H9 (cell line): ENCODE data around the gene AQP2. TPM values are rescaled to one million over a fixed set of nuclear protein-coding genes. Genes with fewer than 3 reads are reported as not detected.

ENCODE experiments used
- DNase-seq: peaks from one replicate; pipeline ENCODE4 v3.0.0-alpha.2; 2017
- H2AFZ ChIP-seq: one replicate; pipeline ENCODE4 v1.6.1; 2013; ENCODE audit warnings: mild to moderate bottlenecking, low read length, control low read depth, moderate library complexity
- H2AK5ac ChIP-seq: 2 replicates; pipeline ENCODE4 v1.6.1; 2013; ENCODE audit warnings: low read length, control low read depth, mixed read lengths; ENCODE audit not compliant: insufficient read length
- H2BK120ac ChIP-seq: one replicate; pipeline ENCODE4 v1.6.1; 2013; ENCODE audit warnings: low read depth, mild to moderate bottlenecking, low read length, control low read depth, inconsistent platforms; ENCODE audit not compliant: poor library complexity, severe bottlenecking
- H2BK12ac ChIP-seq: 2 replicates; pipeline ENCODE4 v1.6.1; 2013; ENCODE audit warnings: low read length, control low read depth, mixed read lengths, low read depth; ENCODE audit not compliant: insufficient read length
- H2BK15ac ChIP-seq: 2 replicates; pipeline ENCODE4 v1.6.1; 2013; ENCODE audit warnings: low read depth, low read length, control low read depth
- H2BK20ac ChIP-seq: one replicate; pipeline ENCODE4 v1.6.1; 2013; ENCODE audit warnings: low read depth, mild to moderate bottlenecking, low read length, control low read depth, inconsistent platforms; ENCODE audit not compliant: poor library complexity, severe bottlenecking
- H2BK5ac ChIP-seq: 2 replicates; pipeline ENCODE4 v1.6.1; 2013; ENCODE audit warnings: low read length, control low read depth, mixed read lengths; ENCODE audit not compliant: insufficient read length
- H3K14ac ChIP-seq: 2 replicates; pipeline ENCODE4 v1.6.1; 2013; ENCODE audit warnings: low read length, control low read depth; ENCODE audit not compliant: insufficient read depth
- H3K18ac ChIP-seq: 2 replicates; pipeline ENCODE4 v1.6.1; 2013; ENCODE audit warnings: low read depth, mild to moderate bottlenecking, mixed read lengths, low read length, control low read depth; ENCODE audit not compliant: insufficient read length
- H3K23ac ChIP-seq: 2 replicates; pipeline ENCODE4 v1.6.1; 2013; ENCODE audit warnings: low read length, control low read depth, mixed read lengths, low read depth; ENCODE audit not compliant: insufficient read length
- H3K23me2 ChIP-seq: 2 replicates; pipeline ENCODE4 v1.6.1; 2013; ENCODE audit warnings: low read depth, mild to moderate bottlenecking, mixed read lengths, low read length, control low read depth; ENCODE audit not compliant: insufficient read length, poor library complexity, severe bottlenecking
- H3K27ac ChIP-seq: 2 replicates; pipeline ENCODE4 v1.5.1; 2013; ENCODE audit warnings: low read length, control low read depth, mixed read lengths, low read depth; ENCODE audit not compliant: insufficient read length
- H3K27me3 ChIP-seq: 2 replicates; pipeline ENCODE4 v1.6.1; 2013; ENCODE audit warnings: low read length, control low read depth, inconsistent platforms; ENCODE audit not compliant: insufficient read depth
- H3K4ac ChIP-seq: 2 replicates; pipeline ENCODE4 v1.6.1; 2013; ENCODE audit warnings: low read depth, mild to moderate bottlenecking, control low read depth, inconsistent platforms, low read length, moderate library complexity
- H3K4me1 ChIP-seq: 2 replicates; pipeline ENCODE4 v1.6.1; 2013; ENCODE audit warnings: low read length, control low read depth, inconsistent platforms; ENCODE audit not compliant: insufficient read depth
- H3K4me2 ChIP-seq: 2 replicates; pipeline ENCODE4 v1.6.1; 2013; ENCODE audit warnings: low read length, control low read depth, mixed read lengths; ENCODE audit not compliant: insufficient read length, insufficient read depth
- H3K56ac ChIP-seq: 2 replicates; pipeline ENCODE4 v1.6.1; 2013; ENCODE audit warnings: low read depth, mild to moderate bottlenecking, mixed read lengths, low read length, control low read depth; ENCODE audit not compliant: insufficient read length
- H3K79me1 ChIP-seq: 2 replicates; pipeline ENCODE4 v1.6.1; 2013; ENCODE audit warnings: low read depth, mild to moderate bottlenecking, moderate library complexity, low read length, control low read depth, inconsistent platforms; ENCODE audit not compliant: insufficient read depth, poor library complexity, severe bottlenecking
- H3K79me2 ChIP-seq: 2 replicates; pipeline ENCODE4 v1.6.1; 2013; ENCODE audit warnings: low read length, control low read depth, inconsistent platforms; ENCODE audit not compliant: insufficient read depth
- H3K9ac ChIP-seq: 2 replicates; pipeline ENCODE4 v1.6.1; 2013; ENCODE audit warnings: low read length, control low read depth, mixed read lengths; ENCODE audit not compliant: insufficient read length; ENCODE audit errors: extremely low read depth
- H3K9me3 ChIP-seq: one replicate; pipeline ENCODE4 v1.6.1; 2013; ENCODE audit warnings: low read depth, low read length, inconsistent platforms; ENCODE audit not compliant: control insufficient read depth
- H3T11ph ChIP-seq: one replicate; pipeline ENCODE4 v1.6.1; 2013; ENCODE audit warnings: mild to moderate bottlenecking, low read length, control low read depth, inconsistent platforms
- H4K20me1 ChIP-seq: one replicate; pipeline ENCODE4 v1.6.1; 2013; ENCODE audit not compliant: control insufficient read depth, insufficient read length, insufficient read depth
- H4K5ac ChIP-seq: 2 replicates; pipeline ENCODE4 v1.6.1; 2013; ENCODE audit warnings: low read depth, mild to moderate bottlenecking, mixed read lengths, low read length, control low read depth; ENCODE audit not compliant: insufficient read length
- H4K8ac ChIP-seq: replicated peaks from 2 replicates; pipeline ENCODE4 v1.6.1; 2013; ENCODE audit warnings: low read length, control low read depth, mixed read lengths, low read depth; ENCODE audit not compliant: insufficient read length
- H4K91ac ChIP-seq: 2 replicates; pipeline ENCODE4 v1.6.1; 2013; ENCODE audit warnings: low read depth, mild to moderate bottlenecking, moderate library complexity, mixed read lengths, low read length, control low read depth; ENCODE audit not compliant: insufficient read length
- H3K27ac Mint-ChIP-seq, 3 experiments: 2 replicates in 2 of 3; 3 replicates in 1 of 3; pipeline ENCODE4 v1.8.0; 2020 to 2021; ENCODE audit warnings: mixed read lengths in 3 of 3, mild to moderate bottlenecking in 1 of 3, moderate library complexity in 1 of 3
- H3K27me3 Mint-ChIP-seq: 2 replicates; pipeline ENCODE4 v1.8.0; 2021; ENCODE audit warnings: low read depth, mild to moderate bottlenecking, moderate library complexity, mixed read lengths
- H3K36me3 Mint-ChIP-seq, 3 experiments: 2 replicates in 2 of 3; 3 replicates in 1 of 3; pipeline ENCODE4 v1.8.0; 2020 to 2021; ENCODE audit warnings: low read depth in 3 of 3, mixed read lengths in 3 of 3; ENCODE audit not compliant: insufficient read depth in 1 of 3
- H3K4me1 Mint-ChIP-seq, 2 experiments: 2 replicates each; pipeline ENCODE4 v1.8.0; 2020; ENCODE audit warnings: mixed read lengths in 2 of 2
- H3K4me3 Mint-ChIP-seq, 2 experiments: 2 replicates in 1 of 2; 3 replicates in 1 of 2; pipeline ENCODE4 v1.8.0; 2020 to 2021; ENCODE audit warnings: mild to moderate bottlenecking in 2 of 2, mixed read lengths in 2 of 2, moderate library complexity in 1 of 2
- H3K9me3 Mint-ChIP-seq, 2 experiments: 2 replicates in 1 of 2; 3 replicates in 1 of 2; pipeline ENCODE4 v1.8.0; 2020; ENCODE audit warnings: mild to moderate bottlenecking in 2 of 2, mixed read lengths in 2 of 2, moderate library complexity in 1 of 2
- WGBS: extraction: QIAGEN DNeasy Blood & Tissue Kit; methylation state at CpG from one replicate; pipeline ENCODE4 v1.1.7; 2013; ENCODE audit warnings: missing lambda C conversion rate, low lambda C conversion rate, mixed read lengths; ENCODE audit not compliant: insufficient read length; ENCODE audit errors: extremely low coverage; 5-methylcytosine and 5-hydroxymethylcytosine counted together
- total RNA-seq: library from RNA; stranded (reverse); gene quantifications from 2 replicates; pipeline ENCODE4 v1.2.1, GENCODE V29; 2021
- TF ChIP-seq, protein P1 (sequence below): fragments of 200-600 bp; sonication (generic); conservative IDR thresholded peaks from 3 replicates; pipeline ENCODE4 v1.8.0; 2021; ENCODE audit warnings: antibody characterized with exemption, mild to moderate bottlenecking

Gene AQP2
- total RNA-seq, 1 experiment from 2014 or later = not detected

GRCh38 chr12:49929581-49929980, 21.0 kb upstream of the AQP2 start:
- DNase-seq = peak; percentile 21
- Histone ChIP-seq H3K4me1 (no peaks in the 10 kb centered on the region), H4K8ac (no peak overlapping the region), H2BK120ac (no peak overlapping the region), H3K14ac (no peak overlapping the region), H3K9me3 (no peaks in the 10 kb centered on the region), H4K20me1 (no peaks in the 10 kb centered on the region), H3T11ph (no peak overlapping the region), H3K23me2 (no peaks in the 10 kb centered on the region), H2BK5ac (no peak overlapping the region), H2BK15ac (no peak overlapping the region), H3K56ac (no peak overlapping the region), H2BK12ac (no peak overlapping the region), H4K5ac (no peak overlapping the region), H3K9ac (no peak overlapping the region), H2AFZ (no peak overlapping the region), H3K27me3 (no peaks in the 10 kb centered on the region), H2BK20ac (no peak overlapping the region), H3K79me2 (no peaks in the 10 kb centered on the region), H3K23ac (no peak overlapping the region), H3K4ac (no peak overlapping the region), H3K27ac (no peak overlapping the region), H4K91ac (no peak overlapping the region), H3K4me2 (no peak overlapping the region), H3K79me1 (no peaks in the 10 kb centered on the region), H3K18ac (no peak overlapping the region), H2AK5ac (no peak overlapping the region)
- H3K27me3 Mint-ChIP-seq = peaks cover 7% of the 10 kb centered on the region
- no peaks in the 10 kb centered on the region for H3K9me3 Mint-ChIP-seq
- no peak overlapping the region for H3K4me3 Mint-ChIP-seq
- H3K4me1 Mint-ChIP-seq = peaks cover 4 to 10% of the 10 kb centered on the region in 2 experiments
- no peak overlapping the region for H3K27ac Mint-ChIP-seq
- TF ChIP-seq, protein P1, sequence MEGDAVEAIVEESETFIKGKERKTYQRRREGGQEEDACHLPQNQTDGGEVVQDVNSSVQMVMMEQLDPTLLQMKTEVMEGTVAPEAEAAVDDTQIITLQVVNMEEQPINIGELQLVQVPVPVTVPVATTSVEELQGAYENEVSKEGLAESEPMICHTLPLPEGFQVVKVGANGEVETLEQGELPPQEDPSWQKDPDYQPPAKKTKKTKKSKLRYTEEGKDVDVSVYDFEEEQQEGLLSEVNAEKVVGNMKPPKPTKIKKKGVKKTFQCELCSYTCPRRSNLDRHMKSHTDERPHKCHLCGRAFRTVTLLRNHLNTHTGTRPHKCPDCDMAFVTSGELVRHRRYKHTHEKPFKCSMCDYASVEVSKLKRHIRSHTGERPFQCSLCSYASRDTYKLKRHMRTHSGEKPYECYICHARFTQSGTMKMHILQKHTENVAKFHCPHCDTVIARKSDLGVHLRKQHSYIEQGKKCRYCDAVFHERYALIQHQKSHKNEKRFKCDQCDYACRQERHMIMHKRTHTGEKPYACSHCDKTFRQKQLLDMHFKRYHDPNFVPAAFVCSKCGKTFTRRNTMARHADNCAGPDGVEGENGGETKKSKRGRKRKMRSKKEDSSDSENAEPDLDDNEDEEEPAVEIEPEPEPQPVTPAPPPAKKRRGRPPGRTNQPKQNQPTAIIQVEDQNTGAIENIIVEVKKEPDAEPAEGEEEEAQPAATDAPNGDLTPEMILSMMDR = no peak
- H3K36me3 Mint-ChIP-seq = no peaks in the 10 kb centered on the region
- WGBS = no CpG with 5 or more reads among the region's 7 CpGs
